Vagina (tissue), 2 donors: ENCODE measurements around the gene SLC22A23. TPM values are rescaled to one million over a fixed set of nuclear protein-coding genes. Genes with fewer than 3 reads are reported as not detected.

Source experiments
- DNase-seq, 2 donors: peaks; one replicate each; pipeline ENCODE4 v3.0.0-alpha.2; 2017; ENCODE audit errors: extremely low spot score in 2 of 2
- H3K27ac ChIP-seq: fragments of 200-600 bp; sonication (generic); one replicate; pipeline ENCODE4 v1.5.1; 2019
- H3K27me3 ChIP-seq: fragments of 200-600 bp; sonication (generic); one replicate; pipeline ENCODE4 v1.5.1; 2019
- H3K36me3 ChIP-seq, 2 donors: fragments of 200-600 bp; sonication (generic); one replicate each; pipeline ENCODE4 v1.5.1; 2017 to 2019
- H3K4me1 ChIP-seq: fragments of 200-600 bp; sonication (generic); one replicate; pipeline ENCODE4 v1.5.1; 2019
- H3K4me3 ChIP-seq, 2 donors: fragments of 200-600 bp; sonication (generic); 1 replicate in 1 of 2; 2 replicates in 1 of 2; pipeline ENCODE4 v1.5.1; 2016 to 2019
- H3K9me3 ChIP-seq: fragments of 200-600 bp; sonication (generic); one replicate; pipeline ENCODE4 v1.5.1; 2019
- CTCF ChIP-seq, 3 experiments: fragments of 450-650 bp in 2 of 3; fragments of 200-600 bp in 1 of 3; sonication (generic) in 1 of 3; IDR thresholded peaks; one replicate each; pipeline ENCODE4 v1.5.1; 2017 to 2019; ENCODE audit warnings: antibody characterized with exemption in 3 of 3, mild to moderate bottlenecking in 2 of 3, moderate library complexity in 2 of 3
- POLR2A ChIP-seq, 2 donors: fragments of 450-650 bp; IDR thresholded peaks; one replicate each; pipeline ENCODE4 v1.6.1; 2017; ENCODE audit warnings: antibody characterized with exemption in 2 of 2, mild to moderate bottlenecking in 2 of 2, moderate library complexity in 2 of 2
- POLR2AphosphoS5 ChIP-seq, 2 donors: sonication (generic); formaldehyde crosslinking; IDR thresholded peaks; one replicate each; pipeline ENCODE4 v1.9.0; 2017; ENCODE audit warnings: antibody characterized with exemption in 2 of 2, mild to moderate bottlenecking in 2 of 2, low read depth in 1 of 2; ENCODE audit not compliant: insufficient read depth in 1 of 2
- intact Hi-C: fragments of 100-400 bp; cut with DNase I; formaldehyde crosslinking; loops from one replicate; pipeline ENCODE4 v1.15.1; 2023
- total RNA-seq: library from RNA; depleted of rRNA; stranded (reverse); fragments of >200 nt; gene quantifications from one replicate; pipeline ENCODE4 v1.2.3, GENCODE V29; 2016

SLC22A23 gene
- total RNA-seq, 1 donor from 2014 or later = 40.5 TPM

DNA sequence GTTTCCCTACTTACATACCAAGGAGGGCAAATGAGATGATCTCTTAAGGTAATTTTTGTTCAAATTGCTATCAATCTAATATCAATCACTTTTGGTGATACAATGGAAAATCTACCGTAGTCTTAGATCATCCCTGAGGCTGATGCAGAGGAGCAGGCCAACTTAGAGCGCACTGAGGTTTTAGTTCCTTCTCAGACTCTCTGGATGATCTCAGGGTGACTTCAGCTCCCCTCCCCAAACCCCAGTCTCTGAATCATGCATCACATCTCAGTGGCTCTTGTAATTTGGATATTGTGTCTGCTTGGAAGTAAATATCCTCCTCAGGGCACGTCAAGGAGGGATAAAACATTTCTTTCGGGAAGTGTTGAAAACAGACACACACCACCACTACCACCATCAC is 235.3 kb downstream of the SLC22A23 start:
- no peaks in the 10 kb centered on the region for H3K27me3 ChIP-seq
- H3K36me3 ChIP-seq = no peaks in the 10 kb centered on the region
- no peak overlapping the region for H3K27ac ChIP-seq
- intact Hi-C loops = no loop called here
- H3K4me3 ChIP-seq = no peak overlapping the region
- H3K9me3 ChIP-seq = no peaks in the 10 kb centered on the region
- H3K4me1 ChIP-seq = peaks cover 6% of the 10 kb centered on the region
- DNase-seq = no peak
- TF ChIP-seq POLR2A (IDR thresholded peaks at IDR 0.05) = no peak
- no peak for TF ChIP-seq CTCF (IDR thresholded peaks at IDR 0.05)
- TF ChIP-seq POLR2AphosphoS5 (IDR thresholded peaks at IDR 0.05; ENCODE audit: insufficient read depth in 1 of 2, low read depth in 1 of 2) = no peak

DNA sequence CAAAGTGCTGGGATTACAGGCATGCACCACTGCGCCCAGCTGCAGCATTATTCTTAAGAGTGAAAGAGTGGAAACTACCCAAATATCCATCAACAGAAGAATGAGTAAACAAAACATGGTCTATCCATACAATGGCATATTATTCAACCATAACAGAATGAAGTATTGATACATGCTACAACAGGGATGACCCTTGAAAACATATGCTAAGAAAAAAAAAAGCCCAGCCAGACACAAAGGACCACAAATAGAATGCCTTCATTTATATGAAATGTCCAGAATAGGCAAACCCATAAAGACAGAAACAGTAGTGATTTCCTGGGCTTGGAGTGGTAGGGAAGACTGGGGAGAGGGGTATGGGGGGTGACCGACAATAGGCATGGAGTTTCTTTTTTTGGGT is 236.5 kb downstream of the SLC22A23 start:
- no peaks in the 10 kb centered on the region for H3K9me3 ChIP-seq
- intact Hi-C loops = no loop called here
- H3K27ac ChIP-seq = no peak overlapping the region
- H3K27me3 ChIP-seq = no peaks in the 10 kb centered on the region
- TF ChIP-seq POLR2AphosphoS5 (IDR thresholded peaks at IDR 0.05; ENCODE audit: insufficient read depth in 1 of 2, low read depth in 1 of 2) = no peak
- TF ChIP-seq CTCF (IDR thresholded peaks at IDR 0.05) = no peak
- no peak for TF ChIP-seq POLR2A (IDR thresholded peaks at IDR 0.05)
- no peak overlapping the region for H3K4me3 ChIP-seq
- no peaks in the 10 kb centered on the region for H3K4me1 ChIP-seq
- no peak for DNase-seq
- H3K36me3 ChIP-seq = no peaks in the 10 kb centered on the region

Other genes starting within 250 kb of the SLC22A23 start
- gene TUBB2B, start 229.4 kb downstream of the SLC22A23 start, total RNA-seq = 6.9 TPM
- 25.0 TPM for gene PSMG4, start 198.1 kb downstream of the SLC22A23 start, total RNA-seq